NCI-H460 (cell line): Measurements from ENCODE around the gene CDH20. TPM values are rescaled to one million over a fixed set of nuclear protein-coding genes. Genes with fewer than 3 reads are reported as not detected.

Source experiments
- DNase-seq: peaks from one replicate; pipeline ENCODE4 v3.0.0-alpha.2; 2016; ENCODE audit warnings: low read depth; ENCODE audit errors: extremely low read depth
- total RNA-seq: library from RNA; depleted of rRNA; stranded (reverse); fragments of >200 nt; shearing (Covaris generic); gene quantifications from 2 replicates; pipeline ENCODE4 v1.2.3, GENCODE V29; 2014

CDH20 gene
- total RNA-seq, 1 experiment from 2014 or later, result not detected

GRCh38 chr18:61502472-61502871, 169.2 kb downstream of the CDH20 start:
- peak; percentile 41 for DNase-seq

GRCh38 chr18:61503688-61504087, 170.5 kb downstream of the CDH20 start:
- DNase-seq, result no peak

- DNase-seq, result no peak
Measured at GRCh38 chr18:61528961-61529360, 195.7 kb downstream of the CDH20 start.

GRCh38 chr18:61530681-61531080, 197.5 kb downstream of the CDH20 start:
- no peak for DNase-seq

GRCh38 chr18:61531182-61531581, 198.0 kb downstream of the CDH20 start:
- no peak for DNase-seq

GRCh38 chr18:61531891-61532290, 198.7 kb downstream of the CDH20 start:
- no peak for DNase-seq

- no peak for DNase-seq
Measured at GRCh38 chr18:61535401-61535800, 202.2 kb downstream of the CDH20 start.

- no peak for DNase-seq
Measured at GRCh38 chr18:61541673-61542072, 208.4 kb downstream of the CDH20 start.

GRCh38 chr18:61542596-61542995, 209.4 kb downstream of the CDH20 start:
- no peak for DNase-seq

GRCh38 chr18:61543518-61543917, 210.3 kb downstream of the CDH20 start:
- no peak for DNase-seq

- no peak for DNase-seq
Measured at GRCh38 chr18:61544178-61544577, 210.9 kb downstream of the CDH20 start.

- DNase-seq, result no peak
Measured at GRCh38 chr18:61545281-61546245, 212.3 kb downstream of the CDH20 start.

GRCh38 chr18:61546590-61546989, 213.4 kb downstream of the CDH20 start:
- no peak for DNase-seq

- DNase-seq, result no peak
Measured at GRCh38 chr18:61549416-61549815, 216.2 kb downstream of the CDH20 start.

GRCh38 chr18:61549889-61550288, 216.7 kb downstream of the CDH20 start:
- DNase-seq, result no peak

GRCh38 chr18:61551586-61551985, 218.4 kb downstream of the CDH20 start:
- DNase-seq, result peak; percentile 59

- no peak for DNase-seq
Measured at GRCh38 chr18:61553045-61553659, 219.9 kb downstream of the CDH20 start.

- no peak for DNase-seq
Measured at GRCh38 chr18:61554117-61554776, 221.0 kb downstream of the CDH20 start.

- no peak for DNase-seq
Measured at GRCh38 chr18:61554946-61555361, 221.7 kb downstream of the CDH20 start.

GRCh38 chr18:61556316-61556715, 223.1 kb downstream of the CDH20 start:
- DNase-seq, result no peak

- DNase-seq, result no peak
Measured at GRCh38 chr18:61556862-61557261, 223.6 kb downstream of the CDH20 start.
